Upper lobe of right lung (tissue), 1 donor: ENCODE results near the gene DISP2. TPM values are rescaled to one million over a fixed set of nuclear protein-coding genes. Genes with fewer than 3 reads are reported as not detected.

Experiments
- ATAC-seq: fragments of 200-7000 bp; cut with Tn5 transposase; one replicate; pipeline ENCODE4 v1.9.1; 2020; ENCODE audit warnings: mild to moderate bottlenecking, moderate library complexity
- DNase-seq: peaks from one replicate; pipeline ENCODE4 v3.0.0-alpha.2; 2020
- H3K27ac ChIP-seq: fragments of 200-600 bp; one replicate; pipeline ENCODE4 v1.8.0; 2022
- H3K27me3 ChIP-seq: fragments of 200-600 bp; one replicate; pipeline ENCODE4 v1.8.0; 2022; ENCODE audit warnings: mild to moderate bottlenecking
- H3K36me3 ChIP-seq: fragments of 200-600 bp; one replicate; pipeline ENCODE4 v1.8.0; 2022
- H3K4me1 ChIP-seq: fragments of 200-600 bp; one replicate; pipeline ENCODE4 v1.8.0; 2022
- H3K4me3 ChIP-seq: fragments of 200-600 bp; one replicate; pipeline ENCODE4 v1.8.0; 2022; ENCODE audit warnings: mild to moderate bottlenecking
- H3K9me3 ChIP-seq: fragments of 200-600 bp; one replicate; pipeline ENCODE4 v1.8.0; 2022
- intact Hi-C: fragments of 100-400 bp; cut with DNase I; formaldehyde crosslinking; loops from one replicate; pipeline ENCODE4 v1.11.0; 2022
- total RNA-seq: library from RNA; stranded (reverse); fragmentation: NEBNext Ultra II Directional; extraction: Animal tissue kit (Norgen Biotek cat#: 25700); gene quantifications from one replicate; pipeline ENCODE4 v1.2.1, GENCODE V29; 2021
- TF ChIP-seq, protein P1 (sequence below): fragments of 200-600 bp; IDR thresholded peaks from one replicate; pipeline ENCODE4 v1.8.0; 2022; ENCODE audit warnings: antibody characterized with exemption
- donor health status: DM: no; HTN: yes; CAD: no; lungs with severe emphysema.

DISP2 gene
- total RNA-seq, 1 donor from 2014 or later, result 6.5 TPM

DNA sequence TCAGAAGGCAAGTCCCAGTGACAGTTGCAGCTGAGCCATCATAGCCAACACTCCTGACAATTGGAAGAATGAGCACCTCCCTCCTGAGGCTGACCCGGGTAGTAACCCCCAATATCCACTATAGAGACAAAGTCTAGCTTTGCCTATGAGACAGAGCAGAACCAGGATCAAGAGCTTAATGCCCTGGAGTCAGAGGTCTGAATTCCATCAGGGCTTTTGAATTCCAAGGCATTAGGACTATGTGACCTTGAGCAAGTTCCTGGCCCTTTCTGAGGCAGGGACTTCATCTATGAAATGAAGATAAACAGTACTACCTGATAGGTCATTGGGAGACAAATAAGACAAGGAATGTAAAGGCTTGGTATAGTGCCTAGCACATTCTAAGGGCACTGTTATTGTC lies 37.6 kb upstream of the DISP2 start:
- Histone ChIP-seq H3K9me3 (no peaks in the 10 kb centered on the region), H3K36me3 (no peaks in the 10 kb centered on the region), H3K27ac (no peak overlapping the region), H3K27me3 (no peaks in the 10 kb centered on the region), H3K4me3 (no peak overlapping the region), H3K4me1 (peaks cover 11% of the 10 kb centered on the region)
- intact Hi-C loops, result no loop called here
- ATAC-seq (no peak), DNase-seq (no peak)
- TF ChIP-seq, protein P1, sequence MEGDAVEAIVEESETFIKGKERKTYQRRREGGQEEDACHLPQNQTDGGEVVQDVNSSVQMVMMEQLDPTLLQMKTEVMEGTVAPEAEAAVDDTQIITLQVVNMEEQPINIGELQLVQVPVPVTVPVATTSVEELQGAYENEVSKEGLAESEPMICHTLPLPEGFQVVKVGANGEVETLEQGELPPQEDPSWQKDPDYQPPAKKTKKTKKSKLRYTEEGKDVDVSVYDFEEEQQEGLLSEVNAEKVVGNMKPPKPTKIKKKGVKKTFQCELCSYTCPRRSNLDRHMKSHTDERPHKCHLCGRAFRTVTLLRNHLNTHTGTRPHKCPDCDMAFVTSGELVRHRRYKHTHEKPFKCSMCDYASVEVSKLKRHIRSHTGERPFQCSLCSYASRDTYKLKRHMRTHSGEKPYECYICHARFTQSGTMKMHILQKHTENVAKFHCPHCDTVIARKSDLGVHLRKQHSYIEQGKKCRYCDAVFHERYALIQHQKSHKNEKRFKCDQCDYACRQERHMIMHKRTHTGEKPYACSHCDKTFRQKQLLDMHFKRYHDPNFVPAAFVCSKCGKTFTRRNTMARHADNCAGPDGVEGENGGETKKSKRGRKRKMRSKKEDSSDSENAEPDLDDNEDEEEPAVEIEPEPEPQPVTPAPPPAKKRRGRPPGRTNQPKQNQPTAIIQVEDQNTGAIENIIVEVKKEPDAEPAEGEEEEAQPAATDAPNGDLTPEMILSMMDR, result no peak

GRCh38 chr15:40320931-40321371 lies 37.1 kb upstream of the DISP2 start:
- no peaks in the 10 kb centered on the region for H3K27me3 ChIP-seq
- no peak overlapping the region for H3K27ac ChIP-seq
- TF ChIP-seq, protein P1, result peak; percentile 94
- DNase-seq (no peak), ATAC-seq (peak; percentile 48)
- peaks cover 15% of the 10 kb centered on the region for H3K4me1 ChIP-seq
- no peaks in the 10 kb centered on the region for H3K36me3 ChIP-seq
- intact Hi-C loops, result no loop called here
- H3K9me3 ChIP-seq, result no peaks in the 10 kb centered on the region
- no peak overlapping the region for H3K4me3 ChIP-seq

DNA sequence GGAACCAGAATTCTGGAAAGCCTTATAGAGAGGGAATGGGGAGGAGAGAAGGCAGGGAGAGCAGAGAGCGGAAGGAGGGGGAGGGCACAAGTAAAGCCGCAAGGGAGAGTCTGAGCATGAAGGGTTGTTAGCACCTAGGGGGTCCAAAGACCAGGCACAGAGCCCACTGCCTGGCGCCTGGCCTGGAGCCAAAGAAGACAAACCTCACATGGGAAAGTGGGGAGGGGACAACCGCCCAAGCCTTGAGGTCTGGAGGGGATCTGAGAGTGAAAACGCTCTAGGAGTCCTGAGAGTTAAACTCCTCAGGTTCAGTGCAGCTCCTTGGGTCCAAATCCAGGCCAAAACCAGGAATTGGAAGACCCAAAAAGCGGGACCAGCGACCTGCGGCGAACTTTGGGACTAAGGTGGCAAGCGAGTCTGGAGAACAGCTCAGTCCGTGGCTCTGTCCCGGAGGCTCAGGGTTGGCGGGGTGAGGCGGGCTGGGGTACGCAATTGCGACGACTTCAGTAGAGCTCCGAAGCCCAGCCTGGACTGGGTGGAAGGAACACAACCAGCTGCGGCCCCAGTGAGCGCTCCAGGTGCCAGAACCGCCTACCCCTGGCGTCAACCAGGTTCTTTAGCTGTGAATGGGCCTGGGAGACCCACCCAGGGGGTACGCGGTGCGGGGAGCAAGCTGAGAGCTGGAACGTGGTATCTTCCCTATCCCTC lies 35.3 kb upstream of the DISP2 start:
- Histone ChIP-seq H3K9me3 (no peaks in the 10 kb centered on the region), H3K4me1 (peaks cover 30% of the 10 kb centered on the region), H3K4me3 (peak overlapping the region; percentile 45), H3K36me3 (no peaks in the 10 kb centered on the region), H3K27me3 (no peaks in the 10 kb centered on the region), H3K27ac (peak overlapping the region; percentile 56)
- no peak for ATAC-seq
- intact Hi-C loops, result no loop called here
- TF ChIP-seq, protein P1, result no peak
- DNase-seq, result no peak

DNA sequence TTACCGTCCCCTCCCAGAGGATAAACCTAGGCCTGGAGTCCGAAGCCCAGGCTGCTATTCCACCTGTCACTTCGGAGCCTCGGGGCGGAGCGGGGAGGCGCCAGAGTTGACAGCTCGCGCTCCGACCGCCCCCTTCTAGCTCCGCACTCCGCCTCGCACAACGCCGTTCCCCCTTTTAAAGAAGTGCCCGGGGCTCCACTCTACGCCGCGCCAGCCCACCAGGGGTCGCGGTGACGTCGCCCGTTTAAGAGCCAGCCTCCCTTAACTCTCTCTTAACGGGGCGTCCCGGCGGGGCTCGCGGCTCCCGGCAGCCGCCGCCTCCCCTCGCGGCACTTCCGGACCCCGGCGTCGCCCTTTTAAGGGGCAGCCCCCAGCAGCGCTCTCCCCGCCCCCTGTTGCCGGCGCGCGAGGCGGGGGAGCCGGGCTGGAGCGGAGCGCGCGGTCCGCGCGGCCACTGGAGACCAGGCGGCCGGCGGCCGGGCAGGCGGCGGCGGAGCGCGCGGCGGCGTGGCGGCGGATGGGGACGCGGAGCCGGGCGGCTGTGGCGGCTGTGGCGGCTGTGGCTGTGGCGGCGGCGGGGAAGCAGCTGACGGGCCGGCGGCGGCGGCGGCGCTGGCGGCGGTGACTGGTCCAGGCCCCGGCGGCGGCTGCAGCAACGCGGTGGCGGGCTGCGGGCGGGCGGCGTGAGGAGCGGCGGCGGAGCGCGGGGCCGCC lies 34.6 kb upstream of the DISP2 start, which contains the start of gene INAFM2:
Gene INAFM2, plus strand, starts transcription at position 454 of the 714 bp plus-strand sequence. CDS start 364 bp downstream, outside the sequence.
- TF ChIP-seq, protein P1, result peak; percentile 66
- no peaks in the 10 kb centered on the region for H3K9me3 ChIP-seq
- H3K27ac ChIP-seq, result peak within 1 kb of the TSS; percentile 81
- no peaks in the 10 kb centered on the region for H3K27me3 ChIP-seq
- H3K36me3 ChIP-seq, result no peaks in the 10 kb centered on the region
- intact Hi-C loops, result no loop called here
- peaks cover 37% of the 10 kb centered on the region for H3K4me1 ChIP-seq
- ATAC-seq, result peak; percentile 94
- DNase-seq, result peak; percentile 96
- H3K4me3 ChIP-seq, result peak within 1 kb of the TSS; percentile 74

DNA sequence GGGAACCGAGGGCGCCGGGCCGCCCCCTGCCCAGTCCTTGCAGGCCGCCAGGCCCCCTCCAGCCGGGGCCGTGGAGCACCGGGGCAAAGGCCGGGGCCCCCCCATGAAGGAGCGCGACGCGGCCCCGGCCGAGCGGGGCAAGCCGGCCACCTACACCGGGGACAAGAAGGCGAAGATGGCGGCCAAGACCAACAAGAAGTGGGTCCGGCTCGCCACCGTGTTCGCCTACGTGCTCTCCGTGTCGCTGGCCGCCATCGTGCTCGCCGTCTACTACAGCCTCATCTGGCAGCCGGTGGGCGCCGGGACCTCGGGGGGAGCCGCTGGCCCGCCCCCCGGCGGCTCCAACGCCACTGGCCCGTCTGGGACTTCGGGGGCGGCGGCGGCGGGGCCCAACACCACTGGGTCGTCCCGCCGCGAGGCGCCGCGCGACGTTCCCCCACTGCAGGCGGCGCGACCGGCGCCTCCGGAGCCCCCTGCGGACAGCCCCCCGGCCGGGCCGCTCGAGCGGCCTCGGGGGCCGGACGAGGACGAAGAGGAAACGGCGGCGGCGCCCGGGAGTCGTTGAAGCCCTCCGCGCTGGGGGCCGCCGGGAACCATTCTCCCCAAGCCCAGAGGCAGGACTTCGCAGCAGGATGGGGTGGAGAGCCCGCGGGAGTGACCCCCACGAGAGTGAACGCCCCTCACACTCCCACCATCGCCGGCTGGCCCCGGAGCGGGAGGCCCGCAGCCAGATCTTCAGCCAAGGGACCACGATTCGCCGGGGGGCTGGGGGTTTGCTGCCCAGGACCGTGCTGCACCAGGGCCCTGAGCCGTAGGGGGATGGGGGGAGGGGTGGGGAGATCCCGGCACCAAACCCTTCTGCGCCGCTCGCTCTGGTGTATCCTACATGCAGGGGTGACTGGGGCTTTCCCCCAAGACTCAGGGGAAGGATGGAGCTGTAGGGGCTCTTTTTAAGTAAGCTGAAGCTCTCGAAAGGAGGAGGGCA lies 33.8 kb upstream of the DISP2 start:
- TF ChIP-seq, protein P1, result no peak
- Histone ChIP-seq H3K36me3 (no peaks in the 10 kb centered on the region), H3K4me3 (peak overlapping the region; percentile 74), H3K27ac (peak overlapping the region; percentile 81), H3K4me1 (peaks cover 42% of the 10 kb centered on the region), H3K9me3 (no peaks in the 10 kb centered on the region), H3K27me3 (no peaks in the 10 kb centered on the region)
- peak; percentile 1 for ATAC-seq
- peak; percentile 79 for DNase-seq
- intact Hi-C loops, result no loop called here
